ENCODE measurements around the gene EIF5A.
A peak's percentile ranks its signal among the peaks of the same experiment; 100 is the strongest.

Gene EIF5A

DNA sequence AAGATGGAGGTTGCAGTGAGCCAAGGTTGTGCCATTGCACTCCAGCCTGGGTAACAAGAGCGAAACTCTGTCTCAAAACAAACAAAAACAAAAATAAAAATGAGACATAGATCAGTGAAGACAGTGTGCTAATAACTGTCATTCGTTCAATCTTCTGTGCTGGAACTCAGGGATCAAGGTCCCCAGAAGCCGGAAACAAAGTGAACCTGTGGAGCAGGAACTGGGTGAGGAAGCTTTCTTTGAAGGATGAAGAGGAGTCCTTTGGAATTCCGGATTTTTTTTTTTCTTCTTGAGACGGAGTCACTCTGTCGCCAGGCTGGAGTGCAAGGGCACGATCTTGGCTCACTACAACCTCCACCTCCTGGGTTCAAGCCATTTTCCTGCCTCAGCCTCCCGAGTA is 28.0 kb upstream of the EIF5A start:
- no peaks in the 10 kb centered on the region for H3K9me3 ChIP-seq (ENCODE audit: control insufficient read depth, low read depth, low read length)
- H3K36me3 ChIP-seq (ENCODE audit: control insufficient read depth, low read depth, low read length): no peaks in the 10 kb centered on the region
- H3K27ac ChIP-seq (ENCODE audit: low read length): no peak overlapping the region

DNA sequence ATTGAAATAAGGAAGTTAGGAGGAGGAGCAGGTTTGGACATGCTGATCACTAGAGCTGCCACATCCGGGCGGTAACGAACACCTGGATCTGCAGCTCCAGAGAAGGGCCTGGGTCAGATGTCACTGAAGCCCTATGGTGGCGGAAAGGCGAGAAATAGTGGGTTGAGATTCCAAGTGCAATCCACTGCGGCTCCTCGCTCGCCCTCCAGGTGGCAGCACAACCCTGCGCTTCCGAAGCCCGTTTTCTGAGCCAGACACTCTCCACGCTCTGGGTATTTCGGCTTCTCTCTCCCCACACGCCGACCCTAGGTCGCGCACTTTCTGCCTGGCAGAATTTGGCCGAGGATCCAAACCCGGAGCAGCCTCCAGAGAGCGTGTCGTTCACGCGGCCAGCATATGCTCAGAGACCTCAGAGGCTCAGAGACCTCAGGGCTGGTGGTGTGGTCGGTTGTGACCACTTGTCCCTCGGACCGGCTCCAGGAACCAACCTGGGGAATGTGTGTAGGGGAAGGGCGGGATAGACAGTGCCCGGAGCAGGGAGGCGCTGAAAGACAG is 26.8 kb upstream of the EIF5A start:
- Histone ChIP-seq H3K4me3 (ENCODE audit: low read length) (peak overlapping the region; percentile 61), H3K9ac (ENCODE audit: low read length) (peak overlapping the region; percentile 64), H3K4me1 (ENCODE audit: control insufficient read depth, low read depth, low read length) (peaks cover 10% of the 10 kb centered on the region), H3K27ac (ENCODE audit: low read length) (no peak overlapping the region), H3K9me3 (ENCODE audit: control insufficient read depth, low read depth, low read length) (no peaks in the 10 kb centered on the region), H3K27me3 (ENCODE audit: control insufficient read depth, insufficient read depth, low read length) (peaks cover 13% of the 10 kb centered on the region), H3K36me3 (ENCODE audit: control insufficient read depth, low read depth, low read length) (peaks cover 3% of the 10 kb centered on the region)

More for the DNA sequence above, 28.0 kb upstream of the EIF5A start:
- Histone ChIP-seq H3K27me3 (ENCODE audit: control insufficient read depth, insufficient read depth, low read length) (peaks cover 13% of the 10 kb centered on the region), H3K4me3 (ENCODE audit: low read length) (no peak overlapping the region), H3K9ac (ENCODE audit: low read length) (no peak overlapping the region), H3K4me1 (ENCODE audit: control insufficient read depth, low read depth, low read length) (peaks cover 10% of the 10 kb centered on the region)

DNA sequence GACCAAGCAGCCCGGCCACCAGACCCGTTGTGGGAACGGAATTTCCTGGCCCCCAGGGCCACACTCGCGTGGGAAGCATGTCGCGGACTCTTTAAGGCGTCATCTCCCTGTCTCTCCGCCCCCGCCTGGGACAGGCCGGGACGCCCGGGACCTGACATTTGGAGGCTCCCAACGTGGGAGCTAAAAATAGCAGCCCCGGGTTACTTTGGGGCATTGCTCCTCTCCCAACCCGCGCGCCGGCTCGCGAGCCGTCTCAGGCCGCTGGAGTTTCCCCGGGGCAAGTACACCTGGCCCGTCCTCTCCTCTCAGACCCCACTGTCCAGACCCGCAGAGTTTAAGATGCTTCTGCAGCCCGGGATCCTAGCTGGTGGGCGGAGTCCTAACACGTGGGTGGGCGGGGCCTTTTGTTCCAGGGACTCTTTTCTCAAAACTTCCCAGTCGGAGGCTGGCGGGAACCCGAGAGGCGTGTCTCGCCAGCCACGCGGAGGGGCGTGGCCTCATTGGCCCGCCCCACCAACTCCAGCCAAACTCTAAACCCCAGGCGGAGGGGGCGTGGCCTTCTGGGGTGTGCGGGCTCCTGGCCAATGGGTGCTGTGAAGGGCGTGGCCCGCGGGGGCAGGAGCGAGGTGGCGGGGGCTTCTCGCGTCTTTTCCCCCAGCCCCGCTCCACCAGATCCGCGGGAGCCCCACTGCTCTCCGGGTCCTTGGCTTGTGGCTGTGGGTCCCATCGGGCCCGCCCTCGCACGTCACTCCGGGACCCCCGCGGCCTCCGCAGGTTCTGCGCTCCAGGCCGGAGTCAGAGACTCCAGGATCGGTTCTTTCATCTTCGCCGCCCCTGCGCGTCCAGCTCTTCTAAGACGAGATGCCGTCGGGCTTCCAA is 26.1 kb upstream of the EIF5A start, which contains the start of gene SLC2A4:
Gene SLC2A4 (plus strand): TSS at position 645 of the 879 bp plus-strand sequence. CDS start 217 bp downstream, at position 862.
- Histone ChIP-seq H3K27ac (ENCODE audit: low read length) (no peak within 1 kb of the TSS), H3K27me3 (ENCODE audit: control insufficient read depth, insufficient read depth, low read length) (peaks cover 13% of the 10 kb centered on the region), H3K4me1 (ENCODE audit: control insufficient read depth, low read depth, low read length) (peaks cover 10% of the 10 kb centered on the region), H3K4me3 (ENCODE audit: low read length) (peak within 1 kb of the TSS; percentile 61), H3K9ac (ENCODE audit: low read length) (peak within 1 kb of the TSS; percentile 64), H3K9me3 (ENCODE audit: control insufficient read depth, low read depth, low read length) (no peaks in the 10 kb centered on the region), H3K36me3 (ENCODE audit: control insufficient read depth, low read depth, low read length) (peaks cover 3% of the 10 kb centered on the region)

GRCh38 chr17:7281953-7282751 is 25.3 kb upstream of the EIF5A start:
- Histone ChIP-seq H3K4me3 (ENCODE audit: low read length) (peak overlapping the region; percentile 61), H3K4me1 (ENCODE audit: control insufficient read depth, low read depth, low read length) (peaks cover 10% of the 10 kb centered on the region), H3K9me3 (ENCODE audit: control insufficient read depth, low read depth, low read length) (no peaks in the 10 kb centered on the region), H3K27ac (ENCODE audit: low read length) (no peak overlapping the region), H3K27me3 (ENCODE audit: control insufficient read depth, insufficient read depth, low read length) (peaks cover 13% of the 10 kb centered on the region), H3K36me3 (ENCODE audit: control insufficient read depth, low read depth, low read length) (peaks cover 3% of the 10 kb centered on the region), H3K9ac (ENCODE audit: low read length) (peak overlapping the region; percentile 49)

DNA sequence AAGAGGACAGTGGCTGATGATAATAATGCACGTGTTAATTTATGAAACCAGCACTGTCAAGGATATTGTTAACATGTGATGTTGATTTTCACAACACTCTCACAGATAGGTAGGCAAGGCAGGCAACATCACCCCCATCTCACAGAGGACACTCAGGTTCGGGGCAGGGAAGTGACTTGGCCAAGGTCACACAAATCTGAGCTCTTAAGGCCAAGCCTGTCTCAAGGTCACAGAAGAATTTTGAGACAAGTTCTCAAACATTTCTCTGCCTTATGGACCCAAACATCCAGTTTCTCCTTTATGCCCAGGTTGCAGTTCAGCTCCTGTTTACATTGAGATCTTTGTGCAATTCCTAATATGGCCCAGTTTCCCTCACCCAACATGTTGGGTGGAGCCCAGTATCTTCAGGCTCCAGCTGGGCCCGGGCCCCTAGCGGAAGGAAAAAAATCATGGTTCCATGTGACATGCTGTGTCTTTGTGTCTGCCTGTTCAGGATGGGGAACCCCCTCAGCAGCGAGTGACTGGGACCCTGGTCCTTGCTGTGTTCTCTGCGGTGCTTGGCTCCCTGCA is 24.6 kb upstream of the EIF5A start:
- peaks cover 10% of the 10 kb centered on the region for H3K4me1 ChIP-seq (ENCODE audit: control insufficient read depth, low read depth, low read length)
- no peaks in the 10 kb centered on the region for H3K9me3 ChIP-seq (ENCODE audit: control insufficient read depth, low read depth, low read length)
- no peak overlapping the region for H3K27ac ChIP-seq (ENCODE audit: low read length)
- H3K4me3 ChIP-seq (ENCODE audit: low read length): peak overlapping the region; percentile 61
- H3K27me3 ChIP-seq (ENCODE audit: control insufficient read depth, insufficient read depth, low read length): peaks cover 13% of the 10 kb centered on the region
- H3K9ac ChIP-seq (ENCODE audit: low read length): no peak overlapping the region
- peaks cover 3% of the 10 kb centered on the region for H3K36me3 ChIP-seq (ENCODE audit: control insufficient read depth, low read depth, low read length)

DNA sequence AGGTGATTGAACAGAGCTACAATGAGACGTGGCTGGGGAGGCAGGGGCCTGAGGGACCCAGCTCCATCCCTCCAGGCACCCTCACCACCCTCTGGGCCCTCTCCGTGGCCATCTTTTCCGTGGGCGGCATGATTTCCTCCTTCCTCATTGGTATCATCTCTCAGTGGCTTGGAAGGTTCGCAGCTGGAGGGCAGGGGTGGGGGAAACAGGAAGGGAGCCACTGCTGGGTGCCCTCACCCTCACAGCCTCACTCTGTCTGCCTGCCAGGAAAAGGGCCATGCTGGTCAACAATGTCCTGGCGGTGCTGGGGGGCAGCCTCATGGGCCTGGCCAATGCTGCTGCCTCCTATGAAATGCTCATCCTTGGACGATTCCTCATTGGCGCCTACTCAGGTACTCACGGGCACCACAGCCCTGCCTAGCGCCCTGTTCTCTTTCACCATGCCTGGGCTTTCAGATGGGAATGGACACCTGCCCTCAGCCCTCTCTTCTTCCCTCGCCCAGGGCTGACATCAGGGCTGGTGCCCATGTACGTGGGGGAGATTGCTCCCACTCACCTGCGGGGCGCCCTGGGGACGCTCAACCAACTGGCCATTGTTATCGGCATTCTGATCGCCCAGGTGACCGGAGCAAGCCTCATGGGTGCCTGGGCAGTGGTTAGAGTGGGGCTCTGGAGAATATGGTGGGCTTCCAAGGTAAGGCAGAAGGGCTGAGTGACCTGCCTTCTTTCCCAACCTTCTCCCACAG is 23.8 kb upstream of the EIF5A start:
- H3K9ac ChIP-seq (ENCODE audit: low read length): no peak overlapping the region
- no peak overlapping the region for H3K4me3 ChIP-seq (ENCODE audit: low read length)
- H3K4me1 ChIP-seq (ENCODE audit: control insufficient read depth, low read depth, low read length): peaks cover 10% of the 10 kb centered on the region
- H3K27me3 ChIP-seq (ENCODE audit: control insufficient read depth, insufficient read depth, low read length): peaks cover 13% of the 10 kb centered on the region
- H3K9me3 ChIP-seq (ENCODE audit: control insufficient read depth, low read depth, low read length): no peaks in the 10 kb centered on the region
- H3K36me3 ChIP-seq (ENCODE audit: control insufficient read depth, low read depth, low read length): peaks cover 3% of the 10 kb centered on the region
- H3K27ac ChIP-seq (ENCODE audit: low read length): no peak overlapping the region

- peaks cover 8% of the 10 kb centered on the region for H3K4me1 ChIP-seq (ENCODE audit: control insufficient read depth, low read depth, low read length)
- H3K4me3 ChIP-seq (ENCODE audit: low read length): no peak overlapping the region
- H3K9ac ChIP-seq (ENCODE audit: low read length): no peak overlapping the region
- no peak overlapping the region for H3K27ac ChIP-seq (ENCODE audit: low read length)
- H3K9me3 ChIP-seq (ENCODE audit: control insufficient read depth, low read depth, low read length): no peaks in the 10 kb centered on the region
- peaks cover 3% of the 10 kb centered on the region for H3K36me3 ChIP-seq (ENCODE audit: control insufficient read depth, low read depth, low read length)
- peaks cover 13% of the 10 kb centered on the region for H3K27me3 ChIP-seq (ENCODE audit: control insufficient read depth, insufficient read depth, low read length)
Observed at GRCh38 chr17:7284911-7285310, 22.5 kb upstream of the EIF5A start.

DNA sequence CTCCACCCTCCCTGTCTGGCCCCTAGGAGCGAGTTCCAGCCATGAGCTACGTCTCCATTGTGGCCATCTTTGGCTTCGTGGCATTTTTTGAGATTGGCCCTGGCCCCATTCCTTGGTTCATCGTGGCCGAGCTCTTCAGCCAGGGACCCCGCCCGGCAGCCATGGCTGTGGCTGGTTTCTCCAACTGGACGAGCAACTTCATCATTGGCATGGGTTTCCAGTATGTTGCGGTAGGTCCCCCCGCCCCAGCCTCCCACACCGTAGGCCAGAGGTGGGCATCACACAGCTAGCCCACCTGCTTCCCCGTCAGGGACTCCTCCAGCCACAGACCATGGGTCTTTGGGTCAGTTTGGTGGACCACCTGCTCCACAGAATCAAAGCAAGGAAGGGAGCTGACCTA is 21.7 kb upstream of the EIF5A start:
- Histone ChIP-seq H3K9ac (ENCODE audit: low read length) (no peak overlapping the region), H3K4me3 (ENCODE audit: low read length) (no peak overlapping the region), H3K27ac (ENCODE audit: low read length) (no peak overlapping the region), H3K9me3 (ENCODE audit: control insufficient read depth, low read depth, low read length) (no peaks in the 10 kb centered on the region), H3K36me3 (ENCODE audit: control insufficient read depth, low read depth, low read length) (peaks cover 3% of the 10 kb centered on the region), H3K4me1 (ENCODE audit: control insufficient read depth, low read depth, low read length) (peaks cover 3% of the 10 kb centered on the region), H3K27me3 (ENCODE audit: control insufficient read depth, insufficient read depth, low read length) (peaks cover 13% of the 10 kb centered on the region)

DNA sequence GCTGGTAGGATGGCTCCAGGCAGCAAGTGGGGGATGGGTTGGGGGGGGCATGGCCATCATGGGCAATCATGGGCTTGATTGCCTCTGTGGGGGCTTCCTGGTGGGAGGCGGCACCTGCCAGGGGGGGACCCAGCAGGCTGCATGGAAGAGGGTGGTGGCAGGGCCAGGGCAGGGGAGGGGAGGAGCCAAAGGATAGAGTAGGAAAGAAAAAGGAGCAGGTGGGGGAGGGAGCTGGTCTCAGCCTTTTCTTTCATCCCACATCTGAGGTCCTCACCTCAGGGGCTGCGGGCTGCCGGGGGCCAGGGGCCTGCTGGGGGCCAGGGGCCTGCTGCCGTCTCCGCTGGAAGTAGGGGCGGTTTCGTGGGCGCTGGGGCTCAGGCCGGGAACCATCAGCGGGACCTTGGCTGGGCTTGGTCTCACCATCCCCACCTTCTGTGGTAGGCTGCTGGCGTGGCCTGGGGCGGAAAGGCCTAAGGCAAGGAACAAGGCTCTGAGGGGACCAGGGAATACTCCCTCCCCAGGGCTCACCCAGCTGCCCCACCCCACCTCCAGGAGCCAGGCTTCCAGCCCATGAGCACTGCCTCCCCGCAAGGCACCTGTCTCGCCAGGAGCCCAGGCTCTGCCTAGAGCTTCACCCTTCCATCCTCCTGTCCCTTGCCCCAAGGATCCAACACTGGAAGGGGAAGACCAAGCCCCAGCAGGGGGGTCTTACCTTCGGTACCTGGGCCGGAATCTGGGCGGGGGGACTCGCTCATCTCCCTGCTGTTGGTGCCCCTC is 18.0 kb upstream of the EIF5A start:
- Histone ChIP-seq H3K4me3 (ENCODE audit: low read length) (no peak overlapping the region), H3K36me3 (ENCODE audit: control insufficient read depth, low read depth, low read length) (peaks cover 3% of the 10 kb centered on the region), H3K9ac (ENCODE audit: low read length) (no peak overlapping the region), H3K27me3 (ENCODE audit: control insufficient read depth, insufficient read depth, low read length) (peaks cover 22% of the 10 kb centered on the region), H3K4me1 (ENCODE audit: control insufficient read depth, low read depth, low read length) (no peaks in the 10 kb centered on the region), H3K27ac (ENCODE audit: low read length) (no peak overlapping the region), H3K9me3 (ENCODE audit: control insufficient read depth, low read depth, low read length) (no peaks in the 10 kb centered on the region)

DNA sequence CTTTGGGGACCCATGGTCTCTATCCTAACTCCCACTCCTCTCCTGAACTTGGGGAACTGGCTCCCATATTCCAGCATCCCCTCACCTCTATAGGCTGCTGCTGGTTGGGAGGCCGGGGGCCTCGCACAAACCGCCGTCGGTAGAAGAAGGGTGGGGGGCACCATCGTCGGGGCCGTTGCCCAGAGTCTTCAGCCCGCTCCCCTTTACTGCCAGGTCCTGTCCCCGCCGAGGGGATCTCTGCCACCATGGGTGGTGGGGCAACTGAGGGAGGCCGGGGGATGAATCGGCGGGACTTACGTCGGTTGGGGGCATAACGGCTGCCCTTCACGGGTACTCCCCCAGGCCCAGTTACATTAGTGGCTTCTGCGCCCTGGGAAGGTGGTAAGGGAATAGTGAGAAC is 17.3 kb upstream of the EIF5A start:
- no peak overlapping the region for H3K27ac ChIP-seq (ENCODE audit: low read length)
- H3K27me3 ChIP-seq (ENCODE audit: control insufficient read depth, insufficient read depth, low read length): peaks cover 26% of the 10 kb centered on the region
- no peaks in the 10 kb centered on the region for H3K9me3 ChIP-seq (ENCODE audit: control insufficient read depth, low read depth, low read length)
- H3K4me1 ChIP-seq (ENCODE audit: control insufficient read depth, low read depth, low read length): no peaks in the 10 kb centered on the region
- peaks cover under 1% of the 10 kb centered on the region for H3K36me3 ChIP-seq (ENCODE audit: control insufficient read depth, low read depth, low read length)
- H3K4me3 ChIP-seq (ENCODE audit: low read length): no peak overlapping the region
- no peak overlapping the region for H3K9ac ChIP-seq (ENCODE audit: low read length)

Measured in iPS-18a (cell line).